Forelimb muscle (tissue), 1 donor: Measurements from ENCODE around the gene WNT3A. TPM values are rescaled to one million over a fixed set of nuclear protein-coding genes. Genes with fewer than 3 reads are reported as not detected.
A peak's percentile ranks its signal among the peaks of the same experiment; 100 is the strongest.

Experiments used
- DNase-seq: peaks from one replicate; pipeline ENCODE4 v3.0.0-alpha.2; 2013; ENCODE audit warnings: low read depth
- polyA plus RNA-seq: library from polyadenylated mRNA; unstranded; fragments of 120-200 nt; gene quantifications from one replicate; pipeline ENCODE4 v1.2.1, GENCODE V29; 2013; ENCODE audit not compliant: insufficient read length

The WNT3A gene
- polyA plus RNA-seq, 1 donor: not detected

GRCh38 chr1:228100822-228101613, 94.2 kb downstream of the WNT3A start:
- no peak for DNase-seq

DNA sequence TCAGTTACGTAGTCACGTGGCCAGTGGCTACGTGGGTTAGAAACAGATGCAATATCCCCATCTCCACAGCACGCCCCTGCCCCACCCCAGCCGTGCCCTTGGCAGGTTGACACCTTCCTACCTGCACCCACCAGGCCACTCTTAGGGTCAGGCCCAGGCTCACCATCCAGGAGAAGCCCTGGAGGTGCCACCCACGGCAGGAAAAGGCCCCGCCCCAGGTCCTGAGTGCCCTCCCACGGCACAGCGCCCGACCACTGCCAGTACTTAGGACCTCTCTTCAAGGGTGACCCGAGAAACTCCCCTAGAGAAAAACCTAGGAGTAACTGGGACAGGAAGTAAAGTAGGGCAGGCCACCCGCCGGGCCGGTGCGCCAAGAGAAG, 94.8 kb downstream of the WNT3A start:
- DNase-seq: no peak

GRCh38 chr1:228101994-228102790, 95.4 kb downstream of the WNT3A start:
- DNase-seq: no peak

DNA sequence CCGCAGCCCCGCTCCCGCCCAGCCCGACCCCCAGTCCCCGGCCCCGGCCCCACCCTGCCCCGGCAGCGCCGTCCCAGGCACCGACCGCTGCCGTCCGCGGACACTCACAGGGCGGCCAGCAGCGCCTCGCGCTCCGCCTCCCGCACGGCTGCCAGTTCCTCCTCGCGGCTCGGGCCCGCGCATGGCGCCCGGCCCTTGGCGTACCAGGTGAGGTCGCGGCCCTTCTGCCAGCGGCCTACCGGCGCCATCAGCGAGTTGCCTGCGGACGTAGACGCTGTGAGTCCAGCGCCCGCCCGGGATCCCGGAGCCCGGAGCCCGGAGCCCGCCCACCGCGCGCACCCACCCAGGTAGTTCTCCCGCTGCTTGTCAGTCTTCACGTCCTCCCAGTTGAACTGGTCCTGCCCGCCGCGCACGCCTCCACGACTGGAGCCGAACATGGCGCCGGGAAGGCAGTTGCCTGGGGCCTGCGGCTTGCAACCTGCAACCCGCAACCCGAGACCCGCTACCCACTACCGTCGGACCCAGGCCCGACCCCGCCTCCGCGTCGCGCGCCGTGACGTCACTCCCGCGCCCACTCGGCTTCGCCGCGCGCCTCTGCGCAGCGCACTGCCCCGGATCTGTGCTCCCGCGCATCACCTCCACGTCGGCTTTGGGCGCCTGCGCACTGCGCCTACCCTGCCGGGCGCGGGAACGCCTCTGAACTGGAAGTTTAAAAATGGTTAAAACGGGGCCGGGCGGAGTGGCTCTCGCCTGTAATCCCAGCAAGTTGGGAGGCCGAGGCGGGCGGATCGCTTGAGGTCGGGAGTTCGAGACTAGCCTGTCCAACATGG, 96.2 kb downstream of the WNT3A start, which contains the start of gene C1orf35:
C1orf35 (minus strand) TSS at position 535 of the 830 bp plus-strand sequence; CDS start at position 437, 98 bp downstream.
- DNase-seq: peak; percentile 86

DNA sequence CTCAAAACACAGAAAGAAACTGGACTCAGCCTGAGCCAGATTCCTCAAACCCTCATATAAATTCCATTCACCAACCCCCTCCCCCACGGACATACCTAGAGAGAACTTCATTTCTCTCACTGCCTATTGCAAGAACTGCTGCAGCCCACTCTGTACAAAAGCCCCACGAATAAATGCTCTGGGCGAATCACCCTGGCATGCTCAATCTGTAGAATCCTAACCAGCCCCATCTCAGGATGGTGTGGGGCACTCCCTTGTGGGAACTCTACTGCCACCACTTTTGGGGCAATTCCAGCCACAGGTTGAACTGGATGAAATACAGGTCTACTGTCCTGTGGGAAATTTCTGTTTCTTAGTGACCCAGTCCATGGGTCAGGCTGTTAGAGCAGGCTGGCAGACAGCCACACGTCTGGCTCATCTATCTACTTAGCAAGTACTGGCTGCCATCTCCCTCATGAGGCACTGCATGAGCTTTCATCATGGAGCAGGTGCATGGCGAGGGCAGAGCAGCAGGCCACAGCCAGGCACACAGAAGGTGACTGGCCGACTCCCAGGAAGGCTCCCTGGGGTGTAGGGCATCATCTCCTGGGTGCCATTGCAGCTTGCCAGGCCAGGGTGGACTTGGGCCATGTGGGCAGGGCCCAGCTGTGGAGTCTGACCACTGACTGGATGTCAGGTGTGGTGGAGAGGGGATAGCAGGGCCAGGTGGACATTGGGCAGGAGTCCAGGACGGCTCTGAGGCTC, 97.9 kb downstream of the WNT3A start:
- DNase-seq: no peak

DNA sequence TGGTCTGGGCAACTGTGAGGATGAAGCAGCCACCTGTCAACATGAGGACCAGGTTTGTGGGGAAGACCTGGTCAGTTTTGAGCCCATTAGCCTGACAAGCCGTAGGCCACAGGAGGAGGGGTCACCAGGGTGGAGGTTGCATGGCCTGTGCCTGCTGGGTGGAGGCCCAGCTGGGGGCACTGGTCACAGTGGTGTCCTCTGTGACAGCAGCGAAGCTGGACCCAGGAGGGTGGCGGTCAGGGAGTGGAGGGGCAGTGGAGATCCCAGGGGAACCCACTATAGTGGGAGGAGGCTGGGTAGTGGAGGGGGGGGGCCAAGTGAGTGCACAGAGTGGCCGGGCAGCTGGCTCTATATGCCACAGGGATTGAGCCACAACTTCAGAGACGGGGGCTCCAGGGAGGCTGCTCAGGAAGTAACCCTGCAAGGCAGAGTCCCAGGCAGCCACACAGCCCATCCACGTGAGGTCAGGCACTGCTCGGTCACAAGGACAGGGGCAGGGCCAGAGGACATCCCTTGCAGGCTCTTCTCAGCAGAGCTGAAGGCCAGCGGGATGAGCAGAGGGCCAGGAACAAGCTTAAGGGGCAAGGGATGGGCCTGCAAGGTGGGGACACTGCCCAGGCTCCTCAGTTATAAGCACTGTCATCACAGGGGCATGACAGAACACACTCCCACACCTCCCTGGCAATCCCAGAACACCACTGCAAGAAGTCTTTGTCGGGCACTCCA, 98.6 kb downstream of the WNT3A start:
- no peak for DNase-seq

DNA sequence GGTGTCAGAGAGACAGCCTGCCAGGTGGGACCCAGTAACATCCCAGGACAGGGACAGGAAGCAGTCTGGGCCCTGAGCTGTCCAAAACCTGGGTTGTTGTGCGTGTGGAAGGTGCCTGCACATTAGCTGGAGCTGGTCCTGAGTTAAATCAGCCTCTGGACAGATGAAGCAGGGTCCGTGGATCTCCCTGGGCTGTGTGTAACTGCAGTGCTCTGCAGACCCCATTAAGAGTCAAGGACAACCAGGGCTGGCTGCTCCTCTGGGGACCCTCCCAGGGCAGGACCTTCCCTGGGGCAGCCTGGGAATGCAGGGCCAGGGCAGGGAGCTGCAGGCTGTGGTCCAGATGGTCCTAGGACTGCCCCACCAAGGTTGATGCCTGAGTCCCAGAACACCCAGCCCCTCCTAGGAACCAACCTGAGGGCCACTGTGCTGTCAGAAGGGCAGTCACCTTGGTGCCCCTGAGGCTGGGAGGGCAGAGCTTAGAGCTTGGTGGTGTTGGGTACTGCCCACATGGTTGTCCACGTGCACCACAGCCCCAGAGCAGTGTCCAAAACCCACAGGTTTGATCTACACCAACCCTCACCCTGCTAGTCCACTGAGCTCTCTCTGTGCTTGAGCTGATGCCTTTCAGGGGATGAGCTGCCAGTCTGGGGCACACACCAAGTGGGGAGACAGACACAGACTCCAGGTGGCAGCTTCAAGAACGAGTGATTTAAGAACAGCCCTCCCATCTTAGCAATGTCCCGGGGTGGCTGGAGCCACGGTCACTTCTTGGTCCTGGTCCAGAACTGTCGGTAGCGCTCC, 99.4 kb downstream of the WNT3A start:
- no peak for DNase-seq

- DNase-seq: no peak
These were observed 99.9 kb downstream of the WNT3A start for GRCh38 chr1:228106800-228107054.

DNA sequence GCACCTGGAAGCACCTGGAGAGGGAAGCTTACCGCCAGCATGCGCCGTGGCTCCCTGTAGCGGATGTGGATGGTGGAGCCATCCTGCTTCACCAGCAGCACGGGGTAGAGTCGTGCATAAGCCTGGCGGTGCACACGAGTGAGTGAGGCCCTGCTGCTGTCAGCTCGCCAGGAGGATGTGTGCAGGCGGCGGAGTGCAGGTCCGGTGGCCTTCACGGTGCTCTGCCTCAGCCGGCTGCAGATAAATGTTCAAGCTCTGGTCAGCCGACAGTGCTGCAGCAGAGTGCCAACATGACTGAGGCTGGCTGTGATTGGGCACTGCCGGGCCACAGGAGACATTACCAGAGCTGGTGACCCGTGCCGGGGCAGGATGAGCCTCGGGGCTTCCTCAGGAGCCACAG, 100.8 kb downstream of the WNT3A start:
- no peak for DNase-seq

DNA sequence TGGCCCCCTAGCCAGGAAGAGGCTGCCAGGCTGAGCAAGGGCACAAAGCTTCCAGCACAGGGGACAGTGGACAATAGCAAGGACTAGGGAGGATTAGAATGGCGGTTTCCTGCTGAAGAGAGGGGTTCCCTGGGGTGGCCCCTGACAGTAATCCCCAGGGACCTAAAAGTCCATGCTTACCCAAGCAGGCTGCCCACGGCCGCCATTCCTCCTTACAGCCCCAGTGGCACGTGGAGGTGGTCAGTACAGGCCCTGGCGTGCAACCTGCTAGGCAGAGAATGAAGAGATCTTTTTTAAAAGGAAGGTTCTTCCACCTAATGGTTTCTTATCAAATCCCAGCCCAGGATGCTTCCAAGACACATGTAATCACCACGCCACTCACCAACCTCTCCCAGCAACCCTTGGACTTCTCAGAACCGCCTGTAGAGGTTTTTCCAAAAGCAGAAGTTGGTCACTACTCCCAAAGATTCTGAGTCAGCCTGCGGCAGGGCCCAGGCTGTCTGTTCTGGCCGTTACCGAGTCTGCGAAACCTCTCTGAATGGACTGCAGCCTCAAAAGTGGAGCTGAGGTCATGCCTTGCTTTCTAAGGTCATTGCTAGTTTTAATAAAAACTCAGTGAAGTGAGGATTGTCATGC, 101.4 kb downstream of the WNT3A start:
- DNase-seq: no peak

- no peak for DNase-seq
These were observed 101.9 kb downstream of the WNT3A start for GRCh38 chr1:228108742-228109072.

DNA sequence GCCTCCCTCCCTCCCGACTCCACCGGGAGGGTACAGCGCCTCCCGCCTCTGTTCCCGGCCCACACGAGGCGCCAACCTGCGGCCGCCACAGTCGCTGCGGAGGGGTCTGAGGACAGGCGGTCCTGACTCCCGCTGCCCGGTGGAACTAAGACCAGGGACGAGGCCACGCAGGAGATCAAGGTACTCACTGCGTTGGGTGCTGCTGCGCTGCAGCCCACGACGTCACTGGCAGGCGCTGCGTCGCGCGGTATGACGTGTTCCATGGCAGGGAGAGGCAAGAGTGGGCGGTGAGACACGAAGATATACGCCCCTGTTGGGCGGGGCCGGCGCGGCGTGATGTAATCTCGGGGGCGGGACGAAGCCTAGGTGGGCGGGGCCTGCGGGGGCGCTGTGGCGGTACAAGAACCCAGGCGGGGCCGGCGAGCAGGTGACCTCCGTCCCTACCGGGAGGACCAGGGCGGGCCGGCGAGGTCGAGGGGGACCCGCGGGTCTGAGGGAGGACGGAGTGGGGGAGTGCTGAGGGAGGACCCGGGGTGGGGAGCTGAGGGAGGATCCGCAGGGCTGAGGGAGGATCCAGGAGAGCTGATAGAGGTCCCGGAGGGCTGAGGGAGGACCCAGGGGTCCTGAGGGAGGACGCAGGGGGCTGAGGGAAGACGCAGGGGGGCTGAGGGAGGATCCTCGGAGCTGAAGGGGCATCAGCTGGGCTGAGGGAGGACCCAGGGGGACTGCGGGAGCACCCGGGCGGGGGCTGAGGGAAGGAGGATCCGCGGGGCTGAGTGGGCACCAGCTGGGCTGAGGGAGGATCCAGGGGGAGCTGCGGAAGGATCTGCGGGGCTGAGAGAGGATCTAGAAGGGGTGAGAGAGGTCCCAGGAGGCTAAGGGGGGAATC, 102.5 kb downstream of the WNT3A start, which contains the start of gene MRPL55:
MRPL55 (minus strand) TSS at position 227 of the 889 bp plus-strand sequence. CDS start 1,039 bp downstream, outside the sequence.
- DNase-seq: peak; percentile 86

- DNase-seq: no peak
These were observed 103.2 kb downstream of the WNT3A start for GRCh38 chr1:228109962-228110488.

DNA sequence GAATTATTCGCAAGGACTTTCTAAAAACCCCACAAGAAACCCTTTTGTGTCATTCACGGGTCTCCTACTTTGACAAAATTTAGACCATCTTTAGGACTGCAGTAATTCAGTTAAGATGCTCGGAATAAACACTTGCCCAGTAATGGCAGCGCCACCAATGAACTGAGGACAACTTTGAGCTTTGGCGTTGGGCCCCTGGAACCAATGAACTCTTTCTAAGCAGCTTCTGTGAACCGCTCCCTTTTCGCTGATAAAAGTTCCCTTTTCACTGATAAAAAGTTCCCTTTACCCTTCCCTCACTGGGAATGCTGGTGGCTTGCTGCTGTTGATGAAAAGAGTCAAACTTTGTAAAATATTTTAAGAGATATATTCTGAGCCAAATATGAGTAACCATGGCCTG, 103.8 kb downstream of the WNT3A start:
- DNase-seq: no peak
